Measurements from ENCODE around the gene HECA. TPM values are rescaled to one million over a fixed set of nuclear protein-coding genes. Genes with fewer than 3 reads are reported as not detected.
A peak's percentile ranks its signal among the peaks of the same experiment; 100 is the strongest.

The HECA gene
- total and polyA plus RNA-seq, 2 of the 4 experiments (the other 2 are of a cell fraction) = 3.1 to 4.3 TPM

DNA sequence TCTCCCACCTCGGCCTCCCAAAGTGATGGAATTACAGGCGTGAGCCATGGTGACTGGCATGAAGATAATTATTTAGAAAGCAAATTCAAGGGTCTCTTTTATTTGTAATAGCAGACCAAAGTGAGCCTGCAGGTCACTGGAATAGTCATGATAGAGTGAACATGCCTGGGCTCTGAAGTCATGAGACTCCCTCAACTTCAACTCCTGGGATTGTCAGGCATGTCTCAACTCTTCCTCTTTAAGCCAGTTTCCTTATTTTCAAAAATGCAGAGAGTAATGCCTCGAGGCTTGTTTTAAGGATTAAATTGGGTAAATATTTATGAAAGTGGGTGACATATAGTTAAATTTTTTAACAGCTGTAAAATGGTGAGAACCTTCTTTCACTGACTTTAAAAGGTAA lies 22.7 kb upstream of the HECA start:
- Histone ChIP-seq H3K9me1 (ENCODE audit: insufficient read depth, low read length) (no peaks in the 10 kb centered on the region), H3K4me1 (ENCODE audit: control insufficient read depth, insufficient read depth, low read length) (no peaks in the 10 kb centered on the region), H3K9me3 (ENCODE audit: control insufficient read depth, insufficient read depth, low read length) (no peaks in the 10 kb centered on the region), H4K5ac (ENCODE audit: low read depth, low read length) (no peak overlapping the region), H3K27ac (ENCODE audit: insufficient read depth, low read length) (no peak overlapping the region), H3K79me1 (ENCODE audit: low read depth in 1 of 2, low read length in 2 of 2) (no peaks in the 10 kb centered on the region), H2BK20ac (ENCODE audit: low read depth, low read length) (no peak overlapping the region), H3K18ac (ENCODE audit: low read depth, low read length) (no peak overlapping the region), H3K23ac (ENCODE audit: low read depth, low read length) (no peak overlapping the region), H2AFZ (replicated peaks; ENCODE audit: low read length, poor library complexity) (no peak overlapping the region), H2AK9ac (replicated peaks; ENCODE audit: low read depth, low read length, poor library complexity) (no peak overlapping the region), H3K56ac (ENCODE audit: extremely low read depth, insufficient read depth, low read length) (no peak overlapping the region), H3K4me2 (ENCODE audit: low read depth, low read length) (no peak overlapping the region), H4K91ac (ENCODE audit: insufficient read depth, low read depth, low read length) (no peak overlapping the region), H4K20me1 (ENCODE audit: insufficient read depth, low read length) (no peaks in the 10 kb centered on the region), H2BK15ac (ENCODE audit: low read depth, low read length) (no peak overlapping the region), H2BK5ac (ENCODE audit: low read depth, low read length, poor library complexity, severe bottlenecking) (no peak overlapping the region), H4K8ac (ENCODE audit: low read depth in 2 of 2, low read length in 2 of 2) (no peak overlapping the region), H3K14ac (replicated peaks; ENCODE audit: low read depth, low read length) (no peak overlapping the region), H2BK120ac (ENCODE audit: low read depth, low read length) (no peak overlapping the region), H2AK5ac (ENCODE audit: low read depth, low read length) (no peak overlapping the region), H3K36me3 (ENCODE audit: control insufficient read depth, insufficient read depth, low read length) (no peaks in the 10 kb centered on the region), H3K9ac (ENCODE audit: low read depth, low read length) (no peak overlapping the region), H3K27me3 (ENCODE audit: control insufficient read depth, insufficient read depth, low read length) (peaks cover 11% of the 10 kb centered on the region), H3K4me3 (ENCODE audit: insufficient read depth, low read depth, low read length) (no peak overlapping the region), H3K4ac (ENCODE audit: low read depth, low read length) (no peak overlapping the region)
- ChIA-PET POLR2A (ENCODE audit: unreplicated experiment) (no interaction called here), CTCF (no interaction called here)
- ATAC-seq (ENCODE audit: low read depth) (peak; percentile 35; the same call in 1 of the 2 replicates), DNase-seq (peak; percentile 22)
- in situ Hi-C loops (cut with MboI; ENCODE audit: low sequenced_read_pairs) (no loop called here), intact Hi-C loops (cut with micrococcal nuclease) (no loop called here), dilution Hi-C loops (cut with HindIII; ENCODE audit: low sequenced_read_pairs, unreplicated experiment) (no loop called here)
- no TSS peak for BruUV-seq (replicated peaks)
- TF ChIP-seq RFX5 (IDR thresholded peaks at IDR 0.05; ENCODE audit: low read depth, low read length) (no peak), MXI1 (IDR thresholded peaks at IDR 0.05; ENCODE audit: borderline replicate concordance, low read depth, low read length) (no peak), CEBPB (IDR thresholded peaks at IDR 0.05; ENCODE audit: low read depth, low read length) (no peak), SMC3 (IDR thresholded peaks at IDR 0.05; ENCODE audit: low read depth, low read length) (no peak), MAZ (IDR thresholded peaks at IDR 0.05; ENCODE audit: borderline replicate concordance, low read depth, low read length) (no peak), MAFK (IDR thresholded peaks at IDR 0.05; ENCODE audit: low read depth, low read length) (no peak), RAD21 (IDR thresholded peaks at IDR 0.05; ENCODE audit: low read length) (no peak), RCOR1 (IDR thresholded peaks at IDR 0.05; ENCODE audit: insufficient replicate concordance, low read length) (no peak), NFE2L2 (IDR thresholded peaks at IDR 0.05; ENCODE audit: low read depth, low read length) (no peak), BHLHE40 (IDR thresholded peaks at IDR 0.05; ENCODE audit: low read depth, low read length) (no peak), FOS (IDR thresholded peaks at IDR 0.05; ENCODE audit: low read depth, low read length) (no peak), POLR2A (IDR thresholded peaks at IDR 0.05; ENCODE audit: low read depth, low read length) (no peak)
- TF ChIP-seq, protein P1, sequence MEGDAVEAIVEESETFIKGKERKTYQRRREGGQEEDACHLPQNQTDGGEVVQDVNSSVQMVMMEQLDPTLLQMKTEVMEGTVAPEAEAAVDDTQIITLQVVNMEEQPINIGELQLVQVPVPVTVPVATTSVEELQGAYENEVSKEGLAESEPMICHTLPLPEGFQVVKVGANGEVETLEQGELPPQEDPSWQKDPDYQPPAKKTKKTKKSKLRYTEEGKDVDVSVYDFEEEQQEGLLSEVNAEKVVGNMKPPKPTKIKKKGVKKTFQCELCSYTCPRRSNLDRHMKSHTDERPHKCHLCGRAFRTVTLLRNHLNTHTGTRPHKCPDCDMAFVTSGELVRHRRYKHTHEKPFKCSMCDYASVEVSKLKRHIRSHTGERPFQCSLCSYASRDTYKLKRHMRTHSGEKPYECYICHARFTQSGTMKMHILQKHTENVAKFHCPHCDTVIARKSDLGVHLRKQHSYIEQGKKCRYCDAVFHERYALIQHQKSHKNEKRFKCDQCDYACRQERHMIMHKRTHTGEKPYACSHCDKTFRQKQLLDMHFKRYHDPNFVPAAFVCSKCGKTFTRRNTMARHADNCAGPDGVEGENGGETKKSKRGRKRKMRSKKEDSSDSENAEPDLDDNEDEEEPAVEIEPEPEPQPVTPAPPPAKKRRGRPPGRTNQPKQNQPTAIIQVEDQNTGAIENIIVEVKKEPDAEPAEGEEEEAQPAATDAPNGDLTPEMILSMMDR (conservative IDR thresholded peaks at IDR 0.05; ENCODE audit: low read depth, low read length) = no peak
- TF ChIP-seq, protein P2, sequence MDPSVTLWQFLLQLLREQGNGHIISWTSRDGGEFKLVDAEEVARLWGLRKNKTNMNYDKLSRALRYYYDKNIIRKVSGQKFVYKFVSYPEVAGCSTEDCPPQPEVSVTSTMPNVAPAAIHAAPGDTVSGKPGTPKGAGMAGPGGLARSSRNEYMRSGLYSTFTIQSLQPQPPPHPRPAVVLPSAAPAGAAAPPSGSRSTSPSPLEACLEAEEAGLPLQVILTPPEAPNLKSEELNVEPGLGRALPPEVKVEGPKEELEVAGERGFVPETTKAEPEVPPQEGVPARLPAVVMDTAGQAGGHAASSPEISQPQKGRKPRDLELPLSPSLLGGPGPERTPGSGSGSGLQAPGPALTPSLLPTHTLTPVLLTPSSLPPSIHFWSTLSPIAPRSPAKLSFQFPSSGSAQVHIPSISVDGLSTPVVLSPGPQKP (IDR thresholded peaks at IDR 0.05; ENCODE audit: borderline replicate concordance, low read depth, low read length) = no peak
- TF ChIP-seq, protein P3, sequence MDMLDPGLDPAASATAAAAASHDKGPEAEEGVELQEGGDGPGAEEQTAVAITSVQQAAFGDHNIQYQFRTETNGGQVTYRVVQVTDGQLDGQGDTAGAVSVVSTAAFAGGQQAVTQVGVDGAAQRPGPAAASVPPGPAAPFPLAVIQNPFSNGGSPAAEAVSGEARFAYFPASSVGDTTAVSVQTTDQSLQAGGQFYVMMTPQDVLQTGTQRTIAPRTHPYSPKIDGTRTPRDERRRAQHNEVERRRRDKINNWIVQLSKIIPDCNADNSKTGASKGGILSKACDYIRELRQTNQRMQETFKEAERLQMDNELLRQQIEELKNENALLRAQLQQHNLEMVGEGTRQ (IDR thresholded peaks at IDR 0.05; ENCODE audit: low read depth, low read length) = no peak
- no CpG with 5 or more reads among the region's 3 CpGs for WGBS, 2 experiments (ENCODE audit: extremely low coverage in 2 of 2, insufficient read length in 1 of 2)
